Upper lobe of left lung (tissue), 4 donors: Measurements from ENCODE around the gene TGIF1.

Source experiments
- POLR2A ChIP-seq, 4 donors: fragments of 450-650 bp; IDR thresholded peaks; one replicate each; pipeline ENCODE4 v1.5.1; 2016 to 2017; ENCODE audit warnings: antibody characterized with exemption in 4 of 4, mild to moderate bottlenecking in 2 of 4
- TF ChIP-seq, protein P1 (sequence below), 6 experiments: fragments of 450-650 bp in 4 of 6; fragments of 200-600 bp in 2 of 6; sonication (generic) in 2 of 6; IDR thresholded peaks; one replicate each; pipeline ENCODE4 v1.5.1; 2016 to 2019; ENCODE audit warnings: antibody characterized with exemption in 6 of 6

DNA sequence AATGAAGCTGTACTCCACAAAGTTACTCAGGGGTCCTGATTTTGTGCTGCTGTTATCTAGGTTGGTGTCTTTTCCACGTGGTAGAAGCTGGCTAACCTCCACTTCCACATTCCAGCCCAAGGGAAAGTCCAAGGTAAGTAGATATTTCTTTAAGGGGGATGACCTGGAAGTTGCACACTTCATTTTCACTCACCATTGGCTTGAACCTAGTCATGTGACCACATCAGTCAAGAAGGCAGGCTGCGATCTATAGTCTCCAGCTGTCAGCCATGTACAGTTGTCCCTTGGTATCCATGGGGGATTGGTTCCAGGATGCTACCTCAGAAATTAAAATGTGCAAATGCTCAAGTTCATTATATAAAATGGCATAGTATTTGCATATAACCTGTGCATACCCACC lies 31.9 kb upstream of the TGIF1 start:
- no peak for TF ChIP-seq POLR2A (IDR thresholded peaks at IDR 0.05)
- TF ChIP-seq, protein P1, sequence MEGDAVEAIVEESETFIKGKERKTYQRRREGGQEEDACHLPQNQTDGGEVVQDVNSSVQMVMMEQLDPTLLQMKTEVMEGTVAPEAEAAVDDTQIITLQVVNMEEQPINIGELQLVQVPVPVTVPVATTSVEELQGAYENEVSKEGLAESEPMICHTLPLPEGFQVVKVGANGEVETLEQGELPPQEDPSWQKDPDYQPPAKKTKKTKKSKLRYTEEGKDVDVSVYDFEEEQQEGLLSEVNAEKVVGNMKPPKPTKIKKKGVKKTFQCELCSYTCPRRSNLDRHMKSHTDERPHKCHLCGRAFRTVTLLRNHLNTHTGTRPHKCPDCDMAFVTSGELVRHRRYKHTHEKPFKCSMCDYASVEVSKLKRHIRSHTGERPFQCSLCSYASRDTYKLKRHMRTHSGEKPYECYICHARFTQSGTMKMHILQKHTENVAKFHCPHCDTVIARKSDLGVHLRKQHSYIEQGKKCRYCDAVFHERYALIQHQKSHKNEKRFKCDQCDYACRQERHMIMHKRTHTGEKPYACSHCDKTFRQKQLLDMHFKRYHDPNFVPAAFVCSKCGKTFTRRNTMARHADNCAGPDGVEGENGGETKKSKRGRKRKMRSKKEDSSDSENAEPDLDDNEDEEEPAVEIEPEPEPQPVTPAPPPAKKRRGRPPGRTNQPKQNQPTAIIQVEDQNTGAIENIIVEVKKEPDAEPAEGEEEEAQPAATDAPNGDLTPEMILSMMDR (IDR thresholded peaks at IDR 0.05): no peak
